Fibroblast of villous mesenchyme (primary cell): ENCODE measurements around the gene TYW1. TPM values are rescaled to one million over a fixed set of nuclear protein-coding genes. Genes with fewer than 3 reads are reported as not detected.
A peak's percentile ranks its signal among the peaks of the same experiment; 100 is the strongest.
"Not testable (repeated sequence)": the region's sequence is repeated elsewhere in the genome, so short reads cannot be mapped to it uniquely, and the experiment has no call there.

Source experiments
- DNase-seq: peaks from one replicate; pipeline ENCODE4 v3.0.0-alpha.2; 2010; ENCODE audit warnings: low read depth
- H3K4me3 ChIP-seq: 2 replicates; pipeline ENCODE4 v1.5.1; 2011; ENCODE audit warnings: low read depth, mild to moderate bottlenecking, low read length
- small RNA-seq: library from RNA; depleted of rRNA; stranded (forward); fragments of <200 nt; gene quantifications from one replicate; pipeline ENCODE3, GENCODE V24; 2012
- total RNA-seq: library from RNA; depleted of rRNA; stranded (reverse); fragments of >200 nt; gene quantifications from 2 replicates; pipeline ENCODE4 v1.2.3, GENCODE V29; 2012
- TF ChIP-seq, protein P1 (sequence below): IDR thresholded peaks from 2 replicates; pipeline ENCODE4 v1.5.1; 2012; ENCODE audit warnings: low read depth, mild to moderate bottlenecking, low read length; ENCODE audit not compliant: insufficient read depth

The TYW1 gene
- total RNA-seq, 1 donor, result 19.0 TPM

DNA sequence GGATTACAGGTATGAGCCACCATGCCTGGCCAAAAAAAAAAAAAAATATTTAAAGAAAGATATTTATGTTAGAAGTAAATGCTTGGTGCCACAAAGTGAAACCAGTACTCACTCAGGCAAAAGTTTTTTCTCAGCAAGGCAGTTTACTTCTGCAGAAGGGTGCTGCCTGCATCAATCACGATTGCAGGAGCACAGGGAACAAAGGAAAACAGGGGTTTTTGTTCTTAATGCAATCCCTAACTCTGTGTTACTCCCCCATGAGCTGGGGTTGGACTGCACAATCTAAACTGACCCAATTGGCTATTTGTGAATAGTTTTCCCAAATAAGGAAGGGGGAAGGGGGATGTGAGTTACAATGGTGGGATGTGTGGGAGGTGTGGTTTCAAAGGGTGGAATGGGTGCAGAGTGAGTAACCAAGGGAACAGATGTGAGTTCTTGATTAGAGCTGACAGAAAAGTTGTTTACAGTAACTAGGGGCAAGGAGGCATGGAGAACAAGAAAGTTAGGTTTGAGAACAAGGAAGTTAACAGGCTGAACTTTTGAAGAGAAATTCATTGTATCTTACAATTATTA, 255.4 kb downstream of the TYW1 start:
- TF ChIP-seq, protein P1, sequence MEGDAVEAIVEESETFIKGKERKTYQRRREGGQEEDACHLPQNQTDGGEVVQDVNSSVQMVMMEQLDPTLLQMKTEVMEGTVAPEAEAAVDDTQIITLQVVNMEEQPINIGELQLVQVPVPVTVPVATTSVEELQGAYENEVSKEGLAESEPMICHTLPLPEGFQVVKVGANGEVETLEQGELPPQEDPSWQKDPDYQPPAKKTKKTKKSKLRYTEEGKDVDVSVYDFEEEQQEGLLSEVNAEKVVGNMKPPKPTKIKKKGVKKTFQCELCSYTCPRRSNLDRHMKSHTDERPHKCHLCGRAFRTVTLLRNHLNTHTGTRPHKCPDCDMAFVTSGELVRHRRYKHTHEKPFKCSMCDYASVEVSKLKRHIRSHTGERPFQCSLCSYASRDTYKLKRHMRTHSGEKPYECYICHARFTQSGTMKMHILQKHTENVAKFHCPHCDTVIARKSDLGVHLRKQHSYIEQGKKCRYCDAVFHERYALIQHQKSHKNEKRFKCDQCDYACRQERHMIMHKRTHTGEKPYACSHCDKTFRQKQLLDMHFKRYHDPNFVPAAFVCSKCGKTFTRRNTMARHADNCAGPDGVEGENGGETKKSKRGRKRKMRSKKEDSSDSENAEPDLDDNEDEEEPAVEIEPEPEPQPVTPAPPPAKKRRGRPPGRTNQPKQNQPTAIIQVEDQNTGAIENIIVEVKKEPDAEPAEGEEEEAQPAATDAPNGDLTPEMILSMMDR, result no peak
- H3K4me3 ChIP-seq, result no peak overlapping the region
- DNase-seq, result no peak

DNA sequence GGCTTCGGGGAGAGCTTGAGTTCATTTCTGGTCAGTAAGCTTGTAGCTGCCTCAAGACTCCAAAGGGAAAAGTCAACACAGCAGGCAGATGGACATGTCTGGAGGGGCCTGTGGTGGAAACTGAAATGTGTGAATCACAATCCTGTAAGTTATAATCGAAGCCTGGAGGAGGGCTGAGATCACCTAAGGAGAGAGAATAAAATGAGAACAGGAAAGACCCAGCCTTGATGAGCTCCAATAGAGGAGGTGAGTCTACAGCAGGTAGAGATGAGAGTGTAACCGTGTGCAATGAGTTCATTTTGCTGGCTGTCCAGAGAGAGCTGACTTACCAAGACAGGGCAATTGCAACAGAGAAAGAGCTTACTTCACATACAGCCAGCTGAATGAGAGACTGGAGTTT, 258.4 kb downstream of the TYW1 start:
- not testable (repeated sequence) for DNase-seq, H3K4me3 ChIP-seq

DNA sequence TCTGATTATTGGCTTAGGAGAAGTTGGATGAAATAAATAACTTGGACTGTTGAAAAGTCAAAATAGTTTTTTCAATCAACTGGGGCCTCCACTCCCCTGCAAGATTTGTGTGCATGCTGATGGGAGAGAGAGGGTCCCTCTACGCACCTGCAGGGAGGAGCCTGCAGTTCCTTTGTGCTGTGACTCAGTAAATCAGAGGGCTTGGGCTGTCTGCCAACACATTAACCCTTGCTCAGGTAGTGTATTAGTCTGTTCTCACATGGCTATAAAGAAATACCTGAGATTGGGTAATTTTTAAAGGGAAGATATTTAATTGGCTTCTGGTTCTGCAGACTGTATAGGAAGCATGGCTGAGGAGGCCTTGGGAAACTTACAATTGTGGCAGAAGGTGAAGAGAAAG, 261.1 kb downstream of the TYW1 start:
- DNase-seq, H3K4me3 ChIP-seq: not testable (repeated sequence)

DNA sequence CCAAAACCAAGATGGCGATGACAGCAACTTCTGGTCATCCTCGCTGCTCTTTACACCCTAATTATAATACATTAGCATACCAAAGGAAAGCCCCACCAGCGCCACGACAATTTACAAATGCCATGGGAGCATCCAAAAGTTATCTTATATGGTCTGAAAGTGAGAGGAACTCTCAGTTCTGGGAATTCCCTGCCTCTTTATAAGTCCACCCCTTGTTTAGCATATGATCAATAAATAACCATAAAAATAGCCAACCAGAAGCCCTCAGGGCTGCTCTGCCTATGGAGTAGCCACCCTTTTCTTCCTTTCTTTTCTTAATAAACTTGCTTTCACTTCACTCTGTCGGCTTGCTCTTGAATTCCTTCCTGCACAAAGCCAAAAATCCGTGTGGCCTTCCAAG, 262.7 kb downstream of the TYW1 start:
- not testable (repeated sequence) for H3K4me3 ChIP-seq, DNase-seq

DNA sequence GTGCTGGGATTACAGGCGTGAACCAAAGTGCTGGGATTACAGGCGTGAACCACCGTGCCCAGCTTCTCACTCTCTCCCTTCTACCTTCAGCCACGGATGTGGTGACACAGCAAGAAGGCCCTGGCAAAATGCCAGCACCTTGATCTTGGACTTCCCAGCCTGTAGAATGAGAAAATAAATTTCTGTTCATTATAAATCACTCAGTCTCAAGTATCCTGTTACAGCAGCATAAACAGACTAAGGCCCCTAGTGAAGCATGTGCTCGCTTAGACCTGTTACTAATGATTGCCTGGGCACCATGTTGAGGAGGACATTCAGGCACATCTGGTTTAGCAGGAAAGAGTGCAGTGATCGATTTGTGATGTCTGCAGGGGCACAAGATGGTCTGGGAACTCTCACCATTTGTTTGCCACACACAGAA, 263.5 kb downstream of the TYW1 start:
- not testable (repeated sequence) for DNase-seq, H3K4me3 ChIP-seq

DNA sequence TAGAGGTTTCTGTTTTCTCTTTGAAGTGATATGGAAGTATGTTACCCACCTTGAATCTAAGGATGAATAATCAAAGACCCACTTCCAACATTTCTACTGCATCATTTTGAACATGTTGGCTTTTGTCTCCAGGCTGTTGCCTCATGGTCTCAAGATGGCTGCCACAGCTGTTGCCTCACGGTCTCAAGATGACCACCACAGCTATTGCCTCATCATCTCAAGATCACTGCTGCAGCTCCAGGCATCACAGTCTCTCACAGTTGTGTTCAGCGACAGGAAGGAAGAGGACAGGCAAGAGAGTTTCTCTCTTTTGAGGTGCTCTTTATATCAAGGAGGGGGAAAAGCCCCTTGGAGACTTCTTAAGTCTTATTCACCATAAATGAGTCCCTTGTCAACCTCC, 267.4 kb downstream of the TYW1 start:
- peak; percentile 18 for DNase-seq
- H3K4me3 ChIP-seq, result not testable (repeated sequence)

DNA sequence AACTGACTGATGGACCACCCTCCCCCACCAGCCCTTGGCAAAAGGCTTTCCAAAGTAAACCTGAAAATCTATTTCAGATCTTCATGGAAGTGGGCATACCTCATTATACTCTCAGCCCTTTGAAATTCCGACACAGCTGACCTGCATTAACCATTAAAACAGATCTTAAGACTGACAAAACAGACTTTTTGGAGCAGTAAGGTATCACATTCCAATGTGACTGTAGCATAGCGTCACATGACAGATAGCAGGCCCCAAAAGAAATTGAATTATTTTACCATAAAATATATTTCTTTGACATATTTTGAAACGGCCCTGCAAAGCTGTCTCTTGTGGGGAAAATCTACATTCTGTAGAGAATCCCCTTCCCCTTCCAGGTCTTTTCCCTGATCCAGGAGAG, 269.4 kb downstream of the TYW1 start:
- DNase-seq, H3K4me3 ChIP-seq: not testable (repeated sequence)

DNA sequence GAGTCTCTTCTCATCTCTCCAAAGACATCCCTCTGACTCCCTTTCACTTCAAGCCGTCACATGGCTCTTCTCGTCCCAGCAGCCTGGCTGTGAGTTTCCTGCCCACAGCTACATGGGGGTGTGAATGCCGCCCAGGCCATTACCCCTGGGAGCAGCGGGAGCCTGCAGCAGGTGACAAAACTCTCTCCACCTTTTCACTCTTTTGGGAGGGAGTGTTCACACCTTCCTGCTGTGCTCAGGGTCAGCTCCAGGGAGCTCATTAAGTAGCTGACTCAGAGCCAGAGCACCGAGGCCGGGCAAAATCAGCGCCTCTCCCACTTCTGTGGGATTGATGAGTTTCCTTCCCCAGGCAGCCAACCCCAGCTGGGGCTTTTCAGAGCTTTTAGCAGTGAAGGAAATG, 271.3 kb downstream of the TYW1 start:
- no peak overlapping the region for H3K4me3 ChIP-seq
- DNase-seq, result no peak

DNA sequence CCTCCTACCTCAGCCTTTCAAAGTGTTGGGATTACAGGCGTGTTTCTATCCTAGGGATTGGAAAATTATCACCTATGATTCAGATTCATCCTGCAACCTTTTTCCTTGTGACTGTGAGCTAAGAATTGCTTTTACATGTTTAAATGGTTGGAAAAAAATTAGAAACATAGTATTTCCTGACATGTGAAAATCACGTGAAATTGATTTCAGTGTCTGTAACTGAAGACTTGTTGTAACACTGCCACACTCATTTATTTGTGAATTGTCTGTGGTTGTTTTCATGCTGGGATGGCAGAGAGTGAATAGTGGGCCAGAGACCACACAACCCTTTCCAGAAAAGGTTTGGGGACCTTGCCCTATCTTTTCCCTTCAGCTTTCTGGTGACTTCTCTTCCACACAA, 273.3 kb downstream of the TYW1 start:
- H3K4me3 ChIP-seq, DNase-seq: not testable (repeated sequence)

More for the DNA sequence above, 271.3 kb downstream of the TYW1 start:
- TF ChIP-seq, protein P1, result no peak

Small RNA genes within 50 kb of the gene (small RNA-seq; reads per million reads assigned to genes)
- gene AC073089.1 (not detected), gene MIR4650-1 (not detected), gene RN7SL43P (not detected)

Other genes with a start within 250 kb of the TYW1 start
- gene TMEM248, start 75.6 kb upstream of the TYW1 start, total RNA-seq, result 78.9 and 123 TPM in 2 replicates
- 77.6 and 108 TPM in 2 replicates for gene SBDS, start 1.2 kb upstream of the TYW1 start, total RNA-seq